GM19324 (cell line): ENCODE results near the gene UBN2.
"Not testable (repeated sequence)": the region's sequence is repeated elsewhere in the genome, so short reads cannot be mapped to it uniquely, and the experiment has no call there.

Experiments
- ATAC-seq: cut with Tn5 transposase; IDR thresholded peaks from one replicate; pipeline ENCODE4 v1.9.1; 2021; ENCODE audit warnings: mild to moderate bottlenecking, moderate library complexity; ENCODE audit not compliant: unreplicated experiment, low FRiP score

The UBN2 gene

DNA sequence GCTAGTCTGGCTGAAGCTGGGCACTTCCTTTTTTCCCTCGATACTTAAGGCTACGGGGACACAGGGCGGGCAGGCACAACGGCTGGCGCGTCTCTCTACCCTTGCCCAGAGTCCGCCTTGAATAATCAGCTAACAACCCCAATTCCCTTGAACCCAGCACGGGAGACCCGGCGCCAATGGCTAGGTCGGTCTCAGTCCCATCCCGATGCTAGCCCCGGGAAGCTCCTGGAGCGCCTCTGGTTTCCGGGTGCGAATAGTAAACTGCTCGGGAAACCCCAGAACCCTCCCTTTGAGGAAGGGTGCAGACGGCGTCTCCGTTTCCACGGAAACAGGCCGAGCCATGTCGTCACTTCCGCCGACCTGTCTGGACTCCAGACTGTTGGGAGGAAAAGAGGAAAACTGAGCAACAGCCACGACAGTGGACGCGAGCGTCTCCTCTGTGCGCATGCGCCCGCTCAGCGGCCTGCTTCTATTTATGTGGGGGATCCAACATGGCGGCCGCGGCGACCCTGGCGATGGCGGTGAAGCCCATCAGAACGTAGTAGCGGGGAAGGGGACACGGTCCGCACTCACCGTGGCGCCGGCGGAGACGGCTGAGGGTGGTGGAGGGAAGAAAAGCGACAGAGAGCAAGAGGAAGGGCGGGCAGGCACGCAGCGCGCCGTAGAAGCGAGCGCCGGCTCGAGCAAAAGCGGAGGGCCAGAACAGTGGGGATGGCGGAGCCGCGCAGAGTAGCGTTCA, at the start of gene UBN2:
Gene UBN2 (plus strand): TSS at position 464 of the 739 bp plus-strand sequence. CDS start 248 bp downstream, at position 712.
- peak; percentile 97 for ATAC-seq

DNA sequence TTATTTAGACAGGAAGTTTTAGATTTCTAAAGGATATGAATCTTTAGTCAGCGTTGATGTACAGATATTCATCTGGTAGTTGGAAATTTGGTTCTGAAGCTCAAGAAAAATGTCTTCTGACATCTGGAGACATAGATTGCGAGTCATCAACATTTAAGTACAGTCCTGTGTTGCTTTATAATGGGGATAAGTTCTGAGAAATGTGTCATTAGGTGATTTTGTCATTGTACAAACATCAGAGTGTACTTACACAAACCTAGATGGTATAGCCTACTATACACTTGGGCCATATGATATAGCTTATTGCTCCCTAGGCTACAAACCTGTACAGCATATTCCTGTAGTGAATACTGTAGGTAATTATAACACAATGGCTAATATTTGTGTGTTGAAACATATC, 49.6 kb upstream of the UBN2 start:
- no peak for ATAC-seq

DNA sequence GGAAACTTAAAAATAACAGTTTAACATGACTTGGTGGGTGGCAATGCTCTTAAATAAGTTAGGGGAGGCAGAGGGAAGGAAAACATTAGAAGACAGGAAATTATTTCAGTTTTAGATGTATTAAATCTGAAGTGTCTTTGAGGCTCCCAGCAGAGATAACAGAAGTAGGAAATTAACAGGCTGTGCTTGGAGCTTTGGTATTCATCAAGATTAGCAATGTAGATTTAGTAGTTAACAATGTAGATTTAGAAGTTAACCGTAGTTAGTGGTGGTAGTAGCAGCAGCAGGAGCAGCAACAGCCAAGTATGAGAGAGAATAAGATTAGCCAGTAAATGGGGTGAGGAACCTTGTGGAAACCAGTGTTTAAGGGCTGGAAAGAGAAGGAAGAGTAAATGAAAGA, 48.7 kb upstream of the UBN2 start:
- no peak for ATAC-seq

DNA sequence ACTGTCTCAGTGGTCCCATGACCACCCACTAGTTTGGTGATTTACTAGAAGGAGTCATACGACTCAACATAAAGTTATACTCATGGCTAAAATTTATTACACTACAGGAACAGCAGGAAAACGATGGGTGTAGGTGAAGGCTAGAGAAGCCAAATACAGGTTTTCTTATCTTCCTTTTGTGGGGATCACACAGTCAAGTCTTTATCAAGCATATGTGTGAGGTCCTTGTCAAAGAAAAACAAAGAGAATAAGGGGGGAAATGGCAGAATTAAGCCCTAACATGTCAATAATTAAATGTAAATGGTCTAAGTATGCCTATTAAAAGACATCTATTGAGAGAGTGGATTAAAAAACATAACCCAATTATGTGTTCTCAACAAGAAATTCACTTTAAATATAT, 47.8 kb upstream of the UBN2 start:
- no peak for ATAC-seq

DNA sequence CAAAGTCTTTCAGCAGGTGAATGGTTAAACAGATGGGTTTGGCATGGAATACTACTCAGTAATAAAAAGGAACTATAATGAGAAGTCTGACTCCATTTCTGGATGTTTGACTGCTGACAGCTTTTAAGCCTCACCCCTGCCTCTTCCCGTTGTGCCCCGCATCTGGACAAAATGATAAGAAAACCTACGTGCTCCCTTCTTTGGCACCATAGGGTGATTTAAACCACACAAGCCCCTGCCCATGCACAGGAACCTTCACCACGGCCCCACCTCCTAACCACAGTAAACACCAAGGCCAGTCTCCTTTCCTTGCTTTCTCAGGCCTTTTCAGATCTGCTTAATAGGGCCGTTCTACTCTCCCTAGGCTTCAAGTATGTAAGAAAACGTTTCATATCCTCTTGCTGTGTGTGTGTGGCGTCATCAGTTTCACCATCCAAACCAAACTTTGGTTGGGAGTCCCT, 47.1 kb upstream of the UBN2 start:
- ATAC-seq: no peak

DNA sequence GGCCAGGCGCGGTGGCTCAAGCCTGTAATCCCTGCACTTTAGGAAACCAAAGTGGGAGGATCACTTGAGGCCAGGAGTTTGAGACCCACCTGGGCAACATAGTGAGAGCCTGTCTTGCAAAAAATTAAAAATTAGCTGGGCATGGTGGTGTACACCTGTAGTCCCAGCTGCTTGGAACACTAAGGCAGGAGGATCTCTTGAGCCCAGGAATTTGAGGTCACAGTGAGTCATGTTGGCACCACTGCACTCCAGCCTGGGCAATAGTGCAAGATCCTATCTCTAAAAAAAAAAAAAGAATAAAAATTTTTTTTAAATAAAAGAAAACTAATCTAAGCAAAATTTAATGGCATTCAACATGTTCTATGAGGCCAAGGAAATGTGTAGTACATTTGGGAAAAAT, 44.9 kb upstream of the UBN2 start:
- no peak for ATAC-seq

DNA sequence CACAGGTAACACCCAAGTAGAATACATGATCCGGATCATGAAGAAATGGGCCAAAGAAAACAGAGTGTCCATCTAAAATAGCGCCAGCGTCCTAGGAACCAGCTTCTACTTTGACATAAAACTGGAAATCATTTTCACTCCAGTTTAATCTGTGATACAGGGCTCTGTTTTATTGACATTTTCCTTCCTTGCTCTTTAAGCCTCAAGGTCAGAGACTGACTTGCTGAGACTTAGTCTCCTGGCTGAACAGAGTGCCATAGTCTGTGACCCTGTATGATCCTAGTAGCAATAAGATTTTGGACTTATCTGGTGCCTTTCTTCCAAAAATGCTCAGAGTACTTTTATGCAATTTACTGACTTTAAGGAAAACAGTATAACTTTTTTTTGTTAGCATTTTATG, 41.7 kb upstream of the UBN2 start:
- no peak for ATAC-seq

DNA sequence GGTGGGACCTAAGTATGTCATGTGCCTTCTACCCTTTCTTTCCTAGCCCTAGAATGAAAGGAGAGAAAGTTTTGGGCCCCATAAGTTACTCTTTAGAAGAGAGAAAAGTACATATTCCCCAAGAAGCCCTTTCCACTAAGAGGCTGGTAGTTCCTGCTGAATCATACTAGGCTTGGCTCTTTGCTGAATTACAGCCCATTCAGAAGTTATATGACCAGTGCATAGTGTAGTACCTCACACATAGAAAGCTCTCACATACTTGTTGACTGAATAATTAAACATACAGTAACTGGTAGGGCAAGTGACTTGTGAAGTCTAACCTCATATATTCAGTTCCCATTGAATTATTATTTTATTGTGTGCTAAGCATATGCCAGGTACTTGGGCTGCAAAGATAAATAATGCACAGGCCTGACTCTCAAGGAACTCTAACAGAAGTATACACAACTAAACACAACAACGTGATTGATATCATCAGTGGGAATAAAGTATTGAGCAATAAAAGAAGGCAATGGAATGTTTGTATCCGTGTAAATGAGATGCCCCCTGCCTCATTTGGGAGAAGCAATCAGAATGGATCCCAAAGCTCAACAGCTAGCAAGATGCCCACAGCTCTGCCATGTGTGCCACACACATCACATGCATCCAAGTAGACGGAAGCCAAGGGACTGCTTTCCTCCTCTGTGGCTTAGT, 38.9 kb upstream of the UBN2 start:
- no peak for ATAC-seq

DNA sequence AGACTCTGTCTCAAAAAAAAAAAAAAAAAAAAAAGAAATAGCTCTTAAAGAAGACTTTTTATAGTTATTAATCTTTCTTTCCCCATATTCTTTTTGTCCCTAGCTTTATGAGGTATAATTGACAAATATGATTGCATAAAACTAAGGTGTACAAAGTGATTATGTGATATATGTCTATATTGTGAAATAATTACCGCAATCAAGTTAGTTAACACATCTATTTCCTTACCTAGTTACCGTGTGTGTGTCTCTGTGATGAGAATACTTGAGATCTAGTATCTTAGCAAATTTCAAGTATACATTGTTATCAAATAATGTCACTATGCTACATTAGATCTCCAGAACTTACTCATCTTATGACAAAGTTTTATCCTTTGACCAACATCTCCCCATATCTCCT, 30.7 kb upstream of the UBN2 start:
- no peak for ATAC-seq

DNA sequence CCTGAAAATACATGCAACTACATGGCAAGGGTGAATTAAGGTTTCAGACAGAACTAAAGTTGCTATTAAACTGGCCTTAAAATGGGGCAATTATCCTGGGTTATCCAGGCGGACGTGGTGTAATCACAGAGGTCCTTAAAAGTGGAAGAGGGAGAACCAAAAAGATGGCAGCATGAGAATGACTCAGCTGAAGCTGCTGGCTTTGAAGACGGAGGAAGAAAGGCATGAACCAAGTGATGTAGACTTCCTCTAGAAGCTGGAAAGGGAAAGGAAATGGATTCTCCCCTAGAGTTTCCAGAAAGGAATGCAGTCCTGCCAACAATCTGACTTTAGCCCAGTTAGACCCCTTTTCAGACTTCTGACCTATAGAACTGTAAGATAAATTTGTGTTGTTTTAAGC, 27.0 kb upstream of the UBN2 start:
- no peak for ATAC-seq

DNA sequence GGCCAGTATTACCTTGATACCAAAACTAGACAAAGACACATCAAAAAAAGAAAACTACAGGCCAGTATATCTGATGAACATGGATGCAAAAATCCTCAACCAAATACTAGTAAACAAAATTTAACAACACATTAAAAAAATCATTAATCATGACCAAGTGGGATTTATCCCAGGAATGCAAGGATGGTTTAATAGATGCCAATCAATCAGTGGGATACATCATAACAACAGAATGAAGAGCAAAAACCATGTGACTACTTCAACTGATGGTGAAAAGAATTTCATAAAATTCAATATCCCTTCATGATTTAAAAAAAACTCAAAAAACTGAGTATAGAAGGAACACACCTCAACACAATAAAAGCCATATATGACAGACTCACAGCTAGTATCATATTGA, 25.2 kb upstream of the UBN2 start:
- ATAC-seq: no peak

DNA sequence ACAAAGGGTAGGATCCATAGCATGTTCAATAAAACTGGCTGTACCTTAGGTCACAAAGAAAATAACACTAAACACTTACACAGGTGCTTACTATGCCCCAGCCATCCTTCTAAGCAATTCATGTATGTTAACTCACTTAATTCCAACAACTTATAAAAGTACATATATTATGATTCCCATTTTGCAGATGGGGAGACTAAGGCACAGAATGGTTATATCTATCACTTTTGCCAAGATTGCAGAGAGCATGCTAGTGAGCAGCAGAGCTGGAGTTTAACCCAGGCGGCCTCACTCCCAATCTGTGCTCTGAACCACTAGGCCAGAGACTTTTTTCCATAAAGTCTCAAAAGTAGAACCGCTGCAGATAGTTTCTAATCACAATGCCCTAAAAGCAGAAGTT, 18.9 kb upstream of the UBN2 start:
- ATAC-seq: no peak

DNA sequence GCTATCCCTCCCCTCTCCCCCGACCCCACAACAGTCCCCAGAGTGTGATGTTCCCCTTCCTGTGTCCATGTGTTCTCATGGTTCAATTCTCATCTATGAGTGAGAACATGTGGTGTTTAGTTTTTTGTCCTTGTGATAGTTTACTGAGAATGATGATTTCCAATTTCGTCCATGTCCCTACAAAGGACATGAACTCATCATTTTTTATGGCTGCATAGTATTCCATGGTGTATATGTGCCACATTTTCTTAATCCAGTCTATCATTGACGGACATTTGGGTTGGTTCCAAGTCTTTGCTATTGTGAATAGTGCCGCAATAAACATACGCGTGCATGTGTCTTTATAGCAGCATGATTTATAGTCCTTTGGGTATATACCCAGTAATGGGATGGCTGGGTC, 17.5 kb upstream of the UBN2 start:
- not testable (repeated sequence) for ATAC-seq

DNA sequence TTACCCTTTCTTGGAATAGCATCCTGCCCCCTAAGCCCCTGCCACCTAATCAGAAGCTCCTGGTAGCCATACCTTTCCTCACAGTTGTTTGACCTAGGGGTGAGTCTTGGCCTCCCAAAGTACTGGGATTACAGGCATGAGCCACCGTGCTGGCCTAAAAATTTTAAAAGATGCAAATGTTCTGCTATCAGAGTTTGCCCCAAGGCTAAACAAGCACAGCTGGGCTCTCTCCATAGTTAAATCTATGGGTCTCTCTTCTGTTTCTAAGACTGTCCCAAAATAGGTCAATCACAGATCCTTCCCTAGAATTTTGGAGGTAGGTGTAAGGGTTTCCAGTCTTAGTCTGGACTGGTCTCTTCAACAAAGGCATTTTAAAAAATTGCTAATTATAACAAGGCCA, 12.9 kb upstream of the UBN2 start:
- ATAC-seq: no peak

DNA sequence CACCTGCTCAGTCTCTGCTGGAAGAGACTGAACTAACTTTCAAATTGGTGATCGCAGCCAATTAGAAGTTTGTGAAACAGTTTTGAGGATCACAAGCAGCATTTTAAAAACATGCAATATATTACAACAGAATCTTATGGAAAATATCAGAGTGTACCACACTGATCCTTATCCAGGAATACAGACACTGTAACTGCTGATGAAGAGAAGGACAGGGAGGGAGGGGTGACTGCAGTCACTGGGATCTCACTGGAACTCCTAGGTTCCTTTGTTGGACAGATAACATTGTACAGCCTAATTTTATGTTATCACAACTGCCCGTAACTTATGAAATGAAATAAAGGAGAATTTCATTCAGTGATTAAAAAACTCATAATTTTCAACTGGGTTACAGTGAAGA, 6.8 kb upstream of the UBN2 start:
- ATAC-seq: no peak

DNA sequence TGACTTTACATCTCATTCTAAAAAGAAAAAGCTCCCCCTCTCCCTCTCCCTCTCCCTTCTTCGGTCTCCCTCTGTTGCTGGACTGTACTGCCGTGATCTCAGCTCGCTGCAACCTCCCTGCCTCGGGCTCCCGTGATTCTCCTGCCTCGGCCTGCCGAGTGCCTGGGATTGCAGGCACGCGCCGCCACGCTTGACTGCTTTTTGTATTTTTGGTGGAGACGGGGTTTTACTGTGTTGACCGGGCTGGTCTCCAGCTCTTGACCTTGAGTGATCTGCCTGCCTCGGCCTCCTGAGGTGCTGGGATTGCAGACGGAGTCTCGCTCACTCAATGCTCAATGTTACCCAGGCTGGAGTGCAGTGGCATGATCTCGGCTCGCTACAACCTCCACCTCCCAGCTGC, 6.2 kb upstream of the UBN2 start:
- ATAC-seq: not testable (repeated sequence)

DNA sequence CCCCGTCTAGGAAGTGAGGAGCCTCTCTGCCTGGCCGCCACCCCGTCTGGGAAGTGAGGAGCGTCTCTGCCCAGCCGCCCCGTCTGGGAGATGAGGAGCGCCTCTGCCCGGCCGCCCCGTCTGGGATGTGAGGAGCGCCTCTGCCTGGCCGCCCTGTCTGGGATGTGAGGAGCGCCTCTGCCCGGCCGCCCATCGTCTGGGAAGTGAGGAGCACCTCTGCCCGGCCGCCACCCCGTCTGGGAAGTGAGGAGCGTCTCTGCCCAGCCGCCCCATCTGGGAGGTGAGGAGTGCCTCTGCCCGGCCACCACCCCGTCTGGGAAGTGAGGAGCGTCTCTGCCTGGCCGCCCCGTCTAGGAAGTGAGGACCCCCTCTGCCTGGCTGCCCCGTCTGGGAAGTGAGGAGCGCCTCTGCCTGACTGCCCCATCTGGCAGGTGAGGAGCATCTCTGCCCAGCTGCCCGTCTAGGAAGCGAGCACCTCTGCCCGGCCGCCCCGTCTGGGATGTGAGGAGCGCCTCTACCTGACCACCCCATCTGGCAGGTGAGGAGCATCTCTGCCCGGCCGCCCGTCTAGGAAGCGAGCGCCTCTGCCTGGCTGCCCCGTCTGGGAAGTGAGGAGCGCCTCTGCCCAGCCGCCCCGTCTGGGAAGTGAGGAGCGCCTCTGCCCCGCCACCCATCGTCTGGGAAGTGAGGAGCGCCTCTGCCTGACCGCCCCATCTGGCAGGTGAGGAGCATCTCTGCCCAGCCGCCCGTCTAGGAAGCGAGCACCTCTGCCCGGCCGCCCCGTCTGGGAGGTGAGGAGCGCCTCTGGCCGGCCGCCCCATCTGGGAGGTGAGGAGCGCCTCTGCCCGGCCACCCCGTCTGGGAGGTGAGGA, 5.5 kb upstream of the UBN2 start:
- not testable (repeated sequence) for ATAC-seq

DNA sequence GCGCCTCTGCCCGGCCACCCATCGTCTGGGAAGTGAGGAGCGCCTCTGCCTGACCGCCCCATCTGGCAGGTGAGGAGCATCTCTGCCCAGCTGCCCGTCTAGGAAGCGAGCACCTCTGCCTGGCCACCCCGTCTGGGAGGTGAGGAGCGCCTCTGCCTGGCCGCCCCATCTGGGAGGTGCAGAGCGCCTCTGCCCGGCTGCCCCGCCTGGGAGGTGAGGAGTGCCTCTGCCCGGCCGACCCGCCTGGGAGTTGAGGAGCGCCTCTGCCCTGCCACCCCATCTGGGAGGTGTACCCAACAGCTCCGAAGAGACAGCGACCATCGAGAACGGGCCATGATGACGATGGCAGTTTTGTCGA, 4.9 kb upstream of the UBN2 start:
- not testable (repeated sequence) for ATAC-seq

DNA sequence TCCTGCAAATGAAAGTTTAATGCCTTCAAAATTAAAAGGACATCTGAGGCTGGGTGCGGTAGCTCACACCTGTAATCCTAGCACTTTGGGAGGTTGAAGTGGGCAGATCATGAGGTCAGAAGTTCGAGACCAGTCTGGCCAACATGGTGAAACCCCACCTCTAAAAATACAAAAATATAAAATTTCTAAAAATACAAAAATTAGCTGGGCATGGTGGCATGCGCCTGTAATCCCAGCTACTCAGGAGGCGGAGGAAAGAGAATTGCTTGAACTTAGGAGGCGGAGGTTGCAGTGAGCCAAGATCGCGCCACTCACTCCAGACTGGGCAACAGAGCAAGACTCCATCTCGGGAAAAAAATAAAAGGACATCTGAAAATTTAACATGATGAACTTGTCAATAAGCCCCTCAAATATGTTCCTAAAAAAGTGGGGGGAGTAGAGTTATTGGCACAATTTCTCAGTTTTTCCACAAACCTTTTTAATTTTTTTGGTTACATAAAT, 4.0 kb upstream of the UBN2 start:
- not testable (repeated sequence) for ATAC-seq

DNA sequence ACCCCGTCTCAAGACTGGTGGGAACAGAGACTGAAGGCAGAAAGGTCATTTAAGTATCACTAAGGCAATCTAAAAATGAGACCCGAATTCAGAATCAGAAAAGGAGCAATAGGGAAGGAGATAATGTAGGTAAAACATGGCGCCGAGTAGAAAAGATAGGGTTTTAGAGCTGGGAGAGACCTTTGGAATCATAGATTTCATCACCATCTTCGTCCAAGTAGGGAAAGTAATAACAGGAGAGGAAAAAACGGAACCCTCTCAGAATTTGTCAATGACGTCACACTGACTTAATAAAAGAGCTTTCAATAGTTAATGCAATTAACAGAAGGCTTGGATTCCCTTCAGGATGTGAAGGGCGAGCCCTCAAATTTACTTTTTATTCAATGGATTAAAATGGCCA, 1.0 kb upstream of the UBN2 start:
- ATAC-seq: no peak

DNA sequence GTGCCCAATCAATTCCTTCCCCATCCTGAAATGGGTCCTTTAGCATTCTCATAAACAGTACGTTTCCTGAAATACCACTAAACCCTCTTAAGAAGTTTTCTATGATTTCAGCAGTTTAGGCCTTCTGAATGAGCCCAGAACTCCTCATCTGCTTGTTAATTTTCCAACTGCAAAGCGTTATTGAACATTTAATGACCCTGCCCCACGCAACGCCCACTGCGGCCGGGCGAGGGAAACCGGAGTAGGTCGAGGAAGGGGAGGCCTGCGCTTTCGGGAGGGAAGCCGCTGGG, 608 bp upstream of the UBN2 start:
- no peak for ATAC-seq
